ENCODE results near the gene SLC7A14.

DNA sequence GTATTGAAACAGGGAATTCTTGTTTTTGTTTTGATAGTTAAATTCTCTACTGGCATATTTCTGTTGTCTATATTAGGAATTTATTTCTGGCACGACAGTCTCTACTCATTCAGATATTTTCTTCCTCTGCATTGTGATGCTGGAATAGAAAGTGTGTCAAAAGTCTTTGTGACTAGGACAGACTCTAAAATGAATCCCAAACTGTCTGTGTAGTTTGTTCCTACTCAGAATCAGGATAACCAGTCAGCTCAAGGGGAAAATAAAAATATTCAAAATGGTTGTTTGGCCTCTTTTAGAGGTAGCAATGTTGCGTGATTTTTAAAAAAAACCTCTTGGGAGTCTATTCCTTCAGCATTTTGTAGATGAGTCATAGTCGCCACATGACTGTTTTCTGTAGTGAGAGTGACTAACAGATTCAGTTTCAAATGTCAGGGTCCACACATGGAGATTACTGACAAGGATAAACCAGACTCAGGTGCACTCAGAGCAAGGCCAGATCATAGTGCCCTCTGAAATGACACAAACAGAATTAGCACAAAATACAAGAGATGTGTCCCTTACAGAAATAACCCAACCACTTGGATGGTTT, 13.1 kb downstream of the SLC7A14 start:
- TF ChIP-seq POLR2AphosphoS5 (IDR thresholded peaks at IDR 0.05; ENCODE audit: insufficient read depth, low read depth, low read length), result no peak
- TF ChIP-seq FOS (IDR thresholded peaks at IDR 0.05; ENCODE audit: borderline replicate concordance, insufficient read depth, low read length), result peak; percentile 65
- TF ChIP-seq JUN (IDR thresholded peaks at IDR 0.05; ENCODE audit: borderline replicate concordance, insufficient read depth, insufficient read length, low read depth), result peak; percentile 55
- no peak for TF ChIP-seq CTCF (IDR thresholded peaks at IDR 0.05; ENCODE audit: extremely low read depth in 1 of 2, insufficient read depth in 1 of 2, low read depth in 1 of 2, low read length in 2 of 2)
- TF ChIP-seq EZH2 (IDR thresholded peaks at IDR 0.05; ENCODE audit: borderline replicate concordance, low read depth, low read length, severe bottlenecking), result no peak
- TF ChIP-seq, protein P1, sequence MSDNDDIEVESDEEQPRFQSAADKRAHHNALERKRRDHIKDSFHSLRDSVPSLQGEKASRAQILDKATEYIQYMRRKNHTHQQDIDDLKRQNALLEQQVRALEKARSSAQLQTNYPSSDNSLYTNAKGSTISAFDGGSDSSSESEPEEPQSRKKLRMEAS (IDR thresholded peaks at IDR 0.05; ENCODE audit: insufficient read depth, insufficient read length), result no peak
- no peak for TF ChIP-seq POLR2A (IDR thresholded peaks at IDR 0.05; ENCODE audit: low read depth, low read length)
- no peak for TF ChIP-seq MYC (IDR thresholded peaks at IDR 0.05; ENCODE audit: low read depth, low read length)
- TF ChIP-seq GATA2 (IDR thresholded peaks at IDR 0.05; ENCODE audit: insufficient read depth, insufficient read length, low read depth, low read length), result no peak
